HG03175 (cell line): Measurements from ENCODE around the gene SORCS2.
"Not testable (repeated sequence)": the region's sequence is repeated elsewhere in the genome, so short reads cannot be mapped to it uniquely, and the experiment has no call there.

Experiments
- ATAC-seq: cut with Tn5 transposase; IDR thresholded peaks from one replicate; pipeline ENCODE4 v1.9.1; 2021; ENCODE audit warnings: mild to moderate bottlenecking, moderate library complexity; ENCODE audit not compliant: unreplicated experiment

The SORCS2 gene

GRCh38 chr4:7590189-7590588, 397.9 kb downstream of the SORCS2 start:
- no peak for ATAC-seq

- no peak for ATAC-seq
These were observed 398.6 kb downstream of the SORCS2 start for GRCh38 chr4:7590899-7591298.

GRCh38 chr4:7591409-7592053, 399.2 kb downstream of the SORCS2 start:
- ATAC-seq: no peak

- no peak for ATAC-seq
These were observed 401.5 kb downstream of the SORCS2 start for GRCh38 chr4:7593646-7594412.

GRCh38 chr4:7595934-7596461, 403.7 kb downstream of the SORCS2 start:
- no peak for ATAC-seq

- no peak for ATAC-seq
These were observed 404.7 kb downstream of the SORCS2 start for GRCh38 chr4:7596918-7597606.

GRCh38 chr4:7598939-7599790, 406.8 kb downstream of the SORCS2 start:
- no peak for ATAC-seq

GRCh38 chr4:7600247-7600646, 407.9 kb downstream of the SORCS2 start:
- ATAC-seq: no peak

- not testable (repeated sequence) for ATAC-seq
These were observed 409.8 kb downstream of the SORCS2 start for GRCh38 chr4:7602166-7602565.

GRCh38 chr4:7607156-7607910, 415.0 kb downstream of the SORCS2 start:
- no peak for ATAC-seq

- no peak for ATAC-seq
These were observed 415.7 kb downstream of the SORCS2 start for GRCh38 chr4:7608046-7608445.

GRCh38 chr4:7609316-7609715, 417.0 kb downstream of the SORCS2 start:
- ATAC-seq: no peak

- no peak for ATAC-seq
These were observed 417.8 kb downstream of the SORCS2 start for GRCh38 chr4:7610022-7610670.

- no peak for ATAC-seq
These were observed 418.5 kb downstream of the SORCS2 start for GRCh38 chr4:7610841-7611240.

GRCh38 chr4:7612311-7612897, 420.1 kb downstream of the SORCS2 start:
- no peak for ATAC-seq

- ATAC-seq: no peak
These were observed 422.1 kb downstream of the SORCS2 start for GRCh38 chr4:7614350-7614949.

- no peak for ATAC-seq
These were observed 423.9 kb downstream of the SORCS2 start for GRCh38 chr4:7616193-7616592.

GRCh38 chr4:7618361-7618760, 426.0 kb downstream of the SORCS2 start:
- no peak for ATAC-seq
